SK-N-MC (cell line): ENCODE data around the gene RIMKLB.

Experiments
- EZH2 ChIP-seq: fragments of 200-600 bp; sonication (generic); IDR thresholded peaks from one replicate; pipeline ENCODE4 v1.6.1; 2017; ENCODE audit warnings: antibody characterized with exemption
- POLR2AphosphoS5 ChIP-seq: IDR thresholded peaks from 2 replicates; pipeline ENCODE4 v1.6.1; 2012; ENCODE audit warnings: mild to moderate bottlenecking, low read depth, low read length, borderline replicate concordance

- TF ChIP-seq POLR2AphosphoS5 = no peak
- TF ChIP-seq EZH2 = no peak
Measured at GRCh38 chr12:8817856-8818255, 120.1 kb downstream of the RIMKLB start.
